GM19467 (cell line): Measurements from ENCODE around the gene WDR45.

Source experiments
- ATAC-seq: cut with Tn5 transposase; IDR thresholded peaks from one replicate; pipeline ENCODE4 v1.9.1; 2021; ENCODE audit warnings: mild to moderate bottlenecking, moderate library complexity; ENCODE audit not compliant: unreplicated experiment

The WDR45 gene

DNA sequence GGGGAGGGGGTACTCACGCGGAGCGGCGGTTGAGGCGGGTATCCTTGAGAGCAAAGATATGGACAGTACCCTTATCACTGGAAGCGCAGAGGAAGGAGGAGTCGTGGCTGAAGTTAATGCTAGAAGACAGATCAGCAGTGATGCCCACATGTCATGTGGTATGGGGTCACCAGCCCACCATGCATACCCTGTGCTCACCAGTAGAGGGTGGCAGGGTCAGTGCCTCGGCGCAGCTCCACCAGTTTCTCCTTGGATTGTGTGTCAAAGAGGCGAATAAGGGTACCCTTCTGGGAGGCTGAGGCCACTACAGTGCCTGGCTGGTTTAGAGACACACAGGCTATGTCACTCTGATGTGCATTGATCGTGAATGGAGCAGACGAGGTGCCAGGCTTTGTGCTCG lies 4.3 kb downstream of the WDR45 start:
- no peak for ATAC-seq

DNA sequence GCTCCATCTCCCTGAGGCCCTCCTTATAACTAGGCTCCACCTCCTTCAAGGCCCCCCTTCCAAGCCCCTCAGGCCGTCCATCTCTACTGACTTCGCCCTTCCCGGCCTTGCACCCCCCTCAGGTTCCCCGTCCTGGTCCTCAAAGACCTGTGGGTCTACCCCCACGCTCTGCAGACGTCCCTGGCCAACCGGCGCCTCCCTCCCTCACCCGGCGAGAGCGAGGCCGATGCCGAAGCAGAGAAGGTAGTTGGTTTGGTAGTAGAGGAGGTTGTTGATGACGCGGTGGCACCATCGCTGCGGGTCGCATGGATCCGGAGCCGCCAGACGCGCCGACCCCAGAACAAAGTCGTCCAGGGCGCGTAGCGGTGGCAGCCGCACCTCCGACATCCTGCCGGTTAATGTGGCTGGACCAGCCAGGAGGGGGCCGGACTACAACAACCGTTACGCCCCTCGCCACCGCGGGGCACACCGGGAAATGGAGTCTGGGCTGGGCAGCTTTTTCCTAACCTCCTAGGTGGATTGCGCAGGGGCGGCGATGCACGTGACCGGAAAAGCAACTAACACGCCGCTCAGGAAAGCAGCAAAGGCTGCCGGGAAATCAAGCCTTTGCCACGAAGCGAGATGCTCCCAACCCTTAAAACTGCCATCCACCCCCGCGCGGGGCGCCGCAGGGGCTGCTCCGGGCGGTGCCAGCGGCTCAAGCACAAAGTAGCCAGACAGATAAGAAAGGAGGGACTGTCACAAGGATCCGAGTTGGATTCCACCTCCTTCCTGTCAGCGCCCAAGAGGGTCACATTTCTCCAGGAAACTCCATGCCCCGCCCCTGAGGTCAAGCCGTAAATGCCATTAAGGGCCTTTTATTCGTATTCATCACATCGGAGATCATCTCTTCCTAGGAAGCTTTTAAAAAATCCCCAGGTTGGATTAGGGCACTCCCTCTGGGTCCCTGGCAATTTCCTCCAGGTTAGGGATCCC lies 5.8 kb downstream of the WDR45 start, which contains the start of gene PRAF2:
PRAF2 (minus strand) TSS at position 402 of the 975 bp plus-strand sequence; CDS start at position 387, 15 bp downstream.
- peak; percentile 63 for ATAC-seq

DNA sequence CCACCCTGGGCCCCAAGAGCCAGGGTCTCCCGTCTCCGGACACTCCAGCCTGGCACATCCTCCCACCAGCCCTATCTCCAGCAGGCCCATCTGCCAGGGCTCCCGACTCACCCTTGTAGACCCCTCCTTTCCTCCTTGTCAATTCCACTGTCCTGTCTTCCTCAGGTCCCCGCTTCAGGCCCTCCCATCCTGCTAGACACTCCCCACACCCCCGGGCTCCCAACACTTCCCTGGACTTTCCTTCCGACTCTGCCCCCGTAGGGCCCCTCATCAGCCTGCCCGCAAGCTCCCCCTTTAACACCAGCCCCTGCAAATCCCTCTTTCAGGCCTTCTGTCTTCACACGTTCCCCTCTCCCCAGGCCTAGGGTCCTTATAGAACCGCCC lies 7.0 kb downstream of the WDR45 start:
- ATAC-seq: no peak

DNA sequence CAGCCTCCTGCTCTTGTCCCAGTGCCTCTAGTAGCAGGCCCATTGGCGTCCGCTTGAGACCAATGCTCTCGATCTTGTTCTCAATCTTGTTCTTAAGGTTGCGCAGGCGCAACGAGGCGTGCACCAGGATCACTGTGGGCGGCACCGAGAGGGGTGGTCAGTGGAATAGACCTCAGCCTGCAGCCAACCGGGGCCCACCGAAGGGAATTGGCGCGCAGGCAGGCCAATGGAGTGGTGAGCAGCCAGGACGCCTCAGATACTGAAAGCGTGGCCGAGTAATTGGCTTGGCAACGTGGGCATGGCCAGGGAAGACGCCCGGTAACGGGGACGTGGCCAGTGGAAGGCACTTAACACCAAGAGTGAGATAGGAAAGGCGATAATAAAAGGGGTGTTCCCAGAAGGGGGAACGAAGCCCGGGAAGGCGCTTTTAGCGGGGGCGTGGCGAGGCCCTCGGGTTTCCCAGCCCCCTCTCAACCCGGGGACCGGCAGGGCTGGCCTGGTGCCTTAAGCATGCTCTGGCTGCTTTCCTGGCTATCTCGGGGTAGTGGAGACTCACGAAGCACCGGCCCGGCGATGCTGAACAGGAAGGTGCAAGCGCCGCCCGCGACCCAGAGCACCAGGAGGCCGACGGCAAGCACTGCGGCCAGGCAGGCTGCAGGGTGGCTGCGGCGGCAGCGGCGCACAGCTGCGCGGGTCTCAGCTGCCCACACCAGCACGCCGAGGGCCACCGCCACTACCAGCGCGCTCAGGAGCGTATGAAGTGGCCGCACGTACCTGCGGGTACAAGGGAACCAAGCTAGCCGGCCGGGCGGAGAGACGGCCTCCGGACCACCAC lies 7.6 kb downstream of the WDR45 start:
- no peak for ATAC-seq

DNA sequence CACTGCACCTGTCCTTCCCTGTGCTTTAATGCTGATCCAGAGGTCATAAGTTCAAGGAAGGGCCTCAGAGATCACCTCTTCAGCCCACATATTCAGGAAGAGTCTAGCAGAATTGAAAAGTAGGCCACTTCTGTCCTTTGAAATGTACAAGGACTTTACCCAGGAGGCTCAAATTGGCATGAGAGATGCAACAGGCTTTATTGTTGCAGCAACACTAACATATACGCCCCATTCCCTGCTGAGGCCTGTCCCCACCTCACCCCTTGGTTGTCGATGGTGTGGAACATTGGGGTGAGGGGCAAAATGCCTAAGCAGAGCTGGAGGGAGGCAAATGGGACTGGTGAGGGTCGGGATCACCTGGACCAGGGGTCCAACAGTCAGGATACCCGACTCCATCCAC lies 8.7 kb downstream of the WDR45 start:
- no peak for ATAC-seq

DNA sequence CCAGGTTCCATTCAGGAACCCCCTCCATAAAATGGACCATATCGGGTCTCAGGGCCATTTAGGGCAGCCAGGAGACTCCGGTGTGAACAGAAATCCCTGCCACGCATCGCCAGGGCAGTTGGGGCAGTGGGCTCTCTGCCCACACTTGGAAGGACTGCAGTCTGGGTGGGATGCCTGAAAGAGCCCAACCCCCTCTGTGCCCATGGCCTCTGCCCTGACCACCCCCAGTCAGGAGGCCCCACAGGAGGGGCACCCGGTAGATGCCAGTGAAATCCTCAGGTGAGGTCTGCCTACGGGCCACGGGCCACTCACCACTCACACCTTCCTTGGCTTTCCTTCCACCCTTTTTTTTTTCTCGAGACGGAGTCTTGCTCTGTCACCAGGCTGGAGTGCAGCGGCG lies 10.6 kb downstream of the WDR45 start:
- no peak for ATAC-seq

DNA sequence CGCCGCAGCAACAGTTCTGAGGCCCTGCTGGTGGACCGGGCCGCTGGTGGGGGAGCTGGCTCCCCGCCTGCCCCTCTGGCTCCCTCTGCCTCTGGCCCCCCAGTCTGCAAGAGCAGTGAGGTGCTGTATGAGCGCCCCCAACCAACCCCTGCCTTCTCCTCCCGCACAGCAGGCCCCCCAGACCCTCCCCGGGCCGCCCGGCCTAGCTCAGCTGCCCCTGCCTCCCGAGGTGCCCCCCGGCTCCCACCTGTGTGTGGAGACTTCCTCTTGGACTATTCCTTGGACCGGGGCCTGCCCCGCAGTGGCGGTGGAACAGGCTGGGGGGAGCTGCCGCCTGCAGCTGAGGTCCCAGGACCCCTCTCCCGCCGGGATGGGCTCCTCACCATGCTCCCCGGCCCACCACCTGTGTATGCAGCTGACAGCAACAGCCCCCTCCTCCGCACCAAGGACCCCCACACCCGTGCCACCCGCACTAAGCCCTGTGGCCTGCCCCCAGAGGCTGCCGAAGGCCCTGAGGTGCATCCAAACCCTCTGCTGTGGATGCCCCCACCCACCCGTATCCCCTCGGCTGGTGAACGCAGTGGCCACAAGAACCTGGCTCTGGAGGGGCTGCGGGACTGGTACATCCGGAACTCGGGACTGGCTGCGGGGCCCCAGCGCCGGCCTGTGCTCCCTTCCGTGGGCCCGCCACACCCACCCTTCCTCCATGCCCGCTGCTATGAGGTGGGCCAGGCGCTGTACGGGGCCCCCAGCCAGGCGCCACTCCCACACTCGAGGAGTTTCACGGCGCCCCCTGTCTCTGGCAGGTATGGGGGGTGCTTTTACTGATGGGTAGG lies 12.2 kb downstream of the WDR45 start:
- no peak for ATAC-seq

DNA sequence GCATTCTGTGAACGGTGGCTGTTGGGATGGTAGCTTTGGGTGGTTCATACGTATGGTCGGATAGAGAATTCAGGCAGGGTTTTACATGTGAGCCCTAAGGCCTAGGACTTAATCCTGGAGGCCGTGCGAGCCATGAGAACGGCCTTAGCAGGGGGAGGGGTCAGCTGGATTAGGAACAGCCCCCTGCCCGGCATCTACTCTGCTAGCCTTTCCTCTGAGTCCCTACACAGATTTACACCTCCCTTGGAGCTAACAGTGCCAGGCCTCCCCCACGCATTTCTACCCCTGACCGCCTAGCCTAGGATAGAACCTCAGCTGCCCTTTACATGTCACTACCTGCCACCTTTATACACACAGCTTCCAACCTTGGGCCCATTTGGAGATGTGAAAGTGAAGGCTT lies 13.0 kb downstream of the WDR45 start:
- ATAC-seq: no peak

DNA sequence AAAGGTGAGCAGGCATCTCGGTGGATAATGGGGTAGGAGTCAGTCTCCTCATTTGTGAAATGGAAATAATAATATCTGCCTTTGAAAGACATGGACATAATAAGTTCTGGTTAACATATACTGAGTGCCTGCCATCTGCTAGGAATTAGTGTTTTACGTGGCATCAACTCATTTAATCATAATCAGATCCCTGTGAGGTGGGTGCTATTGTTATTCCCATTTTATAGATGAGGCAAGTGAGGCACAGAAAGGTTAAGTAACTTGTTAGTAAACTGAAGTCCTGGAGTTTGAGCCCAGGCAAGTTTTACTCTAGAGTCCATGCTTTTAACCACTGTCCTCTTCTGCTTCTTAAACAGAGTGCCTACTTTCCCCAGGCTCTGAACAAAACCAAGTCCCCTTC lies 13.4 kb downstream of the WDR45 start:
- no peak for ATAC-seq

DNA sequence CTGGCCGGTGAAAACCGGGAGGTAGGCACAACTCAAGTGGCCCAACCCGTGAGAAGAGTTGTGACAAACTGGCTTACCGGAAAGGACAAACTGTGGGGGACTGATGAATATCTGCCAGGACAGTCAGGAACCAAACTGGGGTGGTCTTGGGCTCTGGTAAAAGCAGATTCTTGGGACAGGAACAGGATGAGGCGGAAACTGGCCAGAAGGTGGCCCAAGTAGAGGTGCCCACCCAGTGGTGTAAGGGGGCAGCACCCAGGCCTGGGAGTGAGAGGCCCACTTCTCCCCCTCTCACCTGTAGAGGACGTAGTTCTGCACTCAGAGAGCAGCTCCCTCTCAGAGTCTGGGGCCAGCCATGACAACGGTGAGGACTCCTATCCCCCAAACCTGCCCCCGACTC lies 15.0 kb downstream of the WDR45 start:
- no peak for ATAC-seq

DNA sequence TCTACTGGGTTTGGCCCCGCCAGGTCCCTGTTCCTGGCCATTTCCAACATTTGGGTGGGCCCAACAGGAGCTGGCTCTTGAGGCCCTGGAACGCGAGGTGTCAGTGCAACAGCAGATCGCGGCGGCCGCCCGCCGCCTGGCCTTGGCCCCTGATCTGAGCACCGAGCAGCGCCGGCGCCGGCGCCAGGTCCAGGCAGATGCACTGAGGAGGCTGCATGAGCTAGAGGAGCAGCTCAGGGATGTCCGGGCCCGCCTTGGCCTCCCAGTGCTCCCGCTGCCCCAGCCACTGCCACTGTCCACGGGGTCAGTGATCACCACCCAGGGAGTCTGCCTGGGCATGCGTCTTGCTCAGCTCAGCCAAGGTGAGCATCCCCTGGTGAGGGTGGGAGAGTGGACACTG lies 15.4 kb downstream of the WDR45 start:
- no peak for ATAC-seq

DNA sequence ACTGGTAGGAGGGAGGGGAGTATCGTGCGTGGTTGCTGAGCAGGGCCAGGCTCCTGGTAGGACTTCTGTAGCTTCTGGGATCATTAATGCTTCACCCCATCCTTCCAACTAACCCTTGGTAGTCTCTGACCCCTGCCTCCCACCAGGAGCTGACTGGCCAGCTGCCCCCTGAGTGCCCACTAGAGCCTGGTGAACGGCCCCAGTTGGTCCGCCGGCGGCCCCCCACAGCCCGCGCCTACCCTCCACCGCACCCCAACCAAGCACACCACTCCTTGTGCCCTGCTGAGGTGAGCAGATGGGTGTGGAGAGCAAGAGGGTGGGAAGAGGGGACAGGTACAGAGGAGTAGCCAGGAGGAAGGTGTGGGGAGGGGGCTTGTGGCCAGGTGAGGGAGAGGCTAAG lies 16.0 kb downstream of the WDR45 start:
- ATAC-seq: no peak

DNA sequence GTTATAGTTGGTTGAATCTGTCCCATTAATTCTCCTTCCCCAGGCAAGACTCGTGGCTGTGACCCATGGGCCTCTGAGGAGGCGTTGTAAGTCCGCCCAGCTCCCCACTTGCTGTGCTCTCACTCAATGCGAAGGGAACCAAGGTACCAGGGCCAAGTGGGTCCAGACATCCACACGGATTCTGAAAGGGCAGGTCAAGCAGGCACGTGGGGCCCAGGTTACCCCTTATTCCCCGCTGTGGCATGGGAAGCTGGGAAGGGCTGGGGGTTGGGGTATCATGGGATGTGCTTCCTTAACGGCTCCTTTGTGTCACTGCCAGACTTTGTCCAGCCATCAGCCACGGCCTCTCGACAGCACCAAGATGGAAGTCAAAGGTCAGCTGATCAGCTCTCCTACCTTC lies 17.8 kb downstream of the WDR45 start:
- no peak for ATAC-seq

DNA sequence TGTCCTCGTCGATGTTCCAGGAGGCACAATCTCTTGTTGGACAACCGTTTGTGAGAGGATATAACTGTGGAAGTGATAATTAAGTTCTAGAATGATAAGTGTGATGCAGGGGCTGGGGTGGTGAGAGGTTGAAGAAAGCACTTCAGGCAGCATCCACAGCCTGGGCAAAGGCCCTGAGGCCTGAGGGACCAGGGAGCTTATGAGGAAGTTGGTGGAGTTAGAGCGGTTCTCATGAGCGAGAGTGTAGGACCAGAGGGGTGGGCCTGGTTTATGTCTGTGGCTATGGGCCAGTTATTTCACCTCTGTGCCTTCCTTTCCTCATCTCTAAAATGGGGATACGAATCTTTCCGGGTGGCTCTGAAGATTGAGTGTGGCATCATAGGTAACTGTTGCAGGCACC lies 18.2 kb downstream of the WDR45 start:
- no peak for ATAC-seq

DNA sequence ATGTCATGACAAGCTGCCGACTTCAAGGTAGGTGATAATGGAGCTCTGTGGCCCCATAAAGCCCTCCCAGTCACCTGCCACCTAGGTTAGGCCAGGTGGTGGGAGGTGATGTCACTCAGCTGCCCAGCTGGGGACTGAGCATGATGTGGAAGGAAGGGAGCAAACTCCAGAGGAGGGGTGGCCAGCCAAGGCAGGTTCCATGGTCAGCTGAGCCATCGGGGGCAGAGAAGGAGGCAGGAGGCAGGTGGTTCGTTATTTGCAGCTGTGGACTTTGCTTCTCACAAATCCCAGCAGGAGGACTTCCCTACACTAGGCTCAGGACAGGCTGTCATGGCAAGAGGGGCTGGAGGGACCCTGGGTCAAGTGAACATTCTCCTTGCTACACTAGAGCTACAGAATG lies 18.8 kb downstream of the WDR45 start:
- ATAC-seq: no peak

DNA sequence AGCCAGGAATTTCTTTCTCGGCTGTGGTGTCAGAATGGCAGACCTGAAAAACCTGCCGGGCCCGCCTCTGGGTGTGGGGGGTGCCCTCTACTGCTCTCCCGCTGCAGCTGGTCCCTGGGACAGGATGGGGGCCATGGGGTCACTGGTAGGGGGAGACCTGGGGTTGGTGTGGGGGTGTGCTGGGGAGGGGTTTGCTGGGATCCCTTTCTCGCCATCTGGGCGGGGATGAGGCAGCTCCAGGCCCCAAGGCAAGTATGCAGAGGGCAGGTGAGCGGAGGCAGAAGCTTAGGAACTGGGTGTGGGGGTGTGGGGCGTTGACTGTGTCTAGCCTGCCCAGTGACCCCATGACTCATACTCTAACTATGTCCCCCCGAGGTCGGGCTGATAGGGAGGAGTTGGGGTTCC lies 20.0 kb downstream of the WDR45 start:
- ATAC-seq: no peak

DNA sequence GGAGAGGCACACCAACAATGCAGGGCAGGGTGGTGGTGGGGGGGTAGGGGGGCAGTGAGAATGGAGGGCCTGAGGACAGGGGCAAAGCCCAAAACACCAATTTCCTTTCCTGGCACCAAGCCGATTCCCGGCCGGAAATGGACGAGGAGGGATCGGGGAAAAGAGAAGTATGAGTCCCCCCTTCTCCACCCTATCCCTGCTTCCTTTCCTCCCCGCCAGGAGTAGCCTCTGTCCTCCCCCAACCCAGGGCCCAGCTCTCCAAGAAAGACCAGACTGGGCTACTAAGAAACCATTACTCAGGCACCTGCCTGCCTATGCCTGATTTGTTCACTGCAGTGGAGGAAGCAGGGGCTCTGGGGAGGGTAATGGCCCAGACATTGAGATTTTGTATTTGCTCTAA lies 20.5 kb downstream of the WDR45 start:
- ATAC-seq: no peak

DNA sequence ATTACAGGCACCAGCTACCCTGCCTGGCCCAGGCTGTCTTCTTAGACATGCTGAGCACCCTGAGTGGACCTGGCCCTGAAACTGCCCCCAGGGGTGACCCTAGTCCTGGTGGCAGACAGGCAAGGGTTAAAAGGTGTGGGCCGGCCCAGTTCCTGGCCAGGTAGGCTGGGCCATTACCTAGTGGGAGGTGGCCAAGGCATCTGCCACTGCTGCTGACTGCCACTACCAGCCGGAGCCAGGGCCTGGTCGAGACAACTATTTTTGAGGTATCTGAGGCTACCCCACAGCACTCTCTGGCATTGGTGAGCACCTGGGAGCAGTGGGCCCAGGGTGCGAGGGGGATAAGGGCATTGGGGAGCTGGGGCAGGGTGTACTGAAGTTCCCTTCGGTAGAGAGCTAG lies 20.9 kb downstream of the WDR45 start, which contains the start of gene CCDC120:
CCDC120 (plus strand) TSS at position 206 of the 400 bp plus-strand sequence. CDS start 3,043 bp downstream, outside the sequence.
- ATAC-seq: no peak

DNA sequence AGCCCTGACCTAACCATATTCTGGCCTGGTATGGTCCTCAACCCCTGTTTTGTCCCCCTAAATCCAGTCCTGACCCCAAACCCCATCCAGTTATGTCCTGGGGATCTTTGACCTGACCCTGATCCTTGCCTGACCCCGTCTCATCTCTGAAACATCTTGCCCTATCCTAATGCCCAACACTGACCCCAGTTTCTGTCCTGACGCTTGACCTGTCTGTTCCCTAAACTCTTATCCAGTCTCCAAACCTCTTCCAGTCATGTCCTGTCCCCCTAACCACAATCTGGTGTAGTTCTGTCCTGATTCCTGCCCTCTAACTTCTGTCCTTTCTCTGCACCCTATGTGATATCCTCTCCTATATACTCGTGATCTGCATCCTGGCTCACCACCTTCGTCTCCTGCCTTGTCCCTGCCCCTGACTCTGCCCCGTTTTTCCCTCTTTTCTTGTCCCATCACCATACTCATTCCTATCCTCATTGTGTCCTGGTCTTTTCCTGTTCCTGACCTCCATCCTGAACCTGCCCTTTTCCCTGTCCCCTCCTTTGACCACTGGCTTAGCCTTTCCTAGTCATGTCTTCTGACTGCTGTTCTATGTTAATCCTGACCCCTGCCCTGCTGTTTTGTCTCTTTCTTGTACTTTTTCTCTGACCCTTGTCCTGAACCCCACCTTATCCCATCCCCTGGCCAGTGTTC lies 25.5 kb downstream of the WDR45 start:
- no peak for ATAC-seq
